GM18505 (cell line): ENCODE data around the gene INTS2.
A peak's percentile ranks its signal among the peaks of the same experiment; 100 is the strongest.
"Not testable (repeated sequence)": the region's sequence is repeated elsewhere in the genome, so short reads cannot be mapped to it uniquely, and the experiment has no call there.

Experiments used
- ATAC-seq: cut with Tn5 transposase; IDR thresholded peaks from one replicate; pipeline ENCODE4 v1.9.1; 2021; ENCODE audit not compliant: unreplicated experiment
- POLR2A ChIP-seq: IDR thresholded peaks from 4 replicates; pipeline ENCODE4 v1.6.1; 2011; ENCODE audit warnings: borderline replicate concordance; ENCODE audit not compliant: insufficient read depth, insufficient read length; ENCODE audit errors: extremely low read depth

INTS2 gene

GRCh38 chr17:61875285-61875684 is 52.5 kb downstream of the INTS2 start:
- no peak for ATAC-seq
- no peak for TF ChIP-seq POLR2A

- ATAC-seq: no peak
- TF ChIP-seq POLR2A: no peak
Observed at GRCh38 chr17:61874075-61874474, 53.7 kb downstream of the INTS2 start.

- ATAC-seq: no peak
- TF ChIP-seq POLR2A: no peak
Observed at GRCh38 chr17:61872099-61872498, 55.7 kb downstream of the INTS2 start.

GRCh38 chr17:61869138-61869537 is 58.6 kb downstream of the INTS2 start:
- no peak for ATAC-seq
- TF ChIP-seq POLR2A: no peak

- ATAC-seq: no peak
Observed at GRCh38 chr17:61868074-61868473, 59.7 kb downstream of the INTS2 start.

GRCh38 chr17:61867033-61867432 is 60.7 kb downstream of the INTS2 start:
- no peak for TF ChIP-seq POLR2A
- ATAC-seq: no peak

More at GRCh38 chr17:61868074-61868473, 59.7 kb downstream of the INTS2 start:
- no peak for TF ChIP-seq POLR2A

GRCh38 chr17:61863801-61864126 is 64.0 kb downstream of the INTS2 start:
- no peak for TF ChIP-seq POLR2A
- peak; percentile 4 for ATAC-seq

- peak; percentile 77 for ATAC-seq
- TF ChIP-seq POLR2A: peak; percentile 78
Observed at GRCh38 chr17:61862975-61863800, 64.6 kb downstream of the INTS2 start, which contains the start of gene BRIP1. Gene BRIP1 (minus strand): TSS chr17:61863528. CDS start chr17:61861539, 1,989 bp downstream.

GRCh38 chr17:61862105-61862574 is 65.6 kb downstream of the INTS2 start:
- no peak for TF ChIP-seq POLR2A

GRCh38 chr17:61860397-61860796 is 67.4 kb downstream of the INTS2 start:
- ATAC-seq: not testable (repeated sequence)

More at GRCh38 chr17:61862105-61862574, 65.6 kb downstream of the INTS2 start:
- ATAC-seq: no peak

GRCh38 chr17:61856035-61856434 is 71.7 kb downstream of the INTS2 start:
- no peak for ATAC-seq
- no peak for TF ChIP-seq POLR2A

GRCh38 chr17:61852857-61853256 is 74.9 kb downstream of the INTS2 start:
- TF ChIP-seq POLR2A: no peak
- ATAC-seq: no peak

GRCh38 chr17:61849674-61850073 is 78.1 kb downstream of the INTS2 start:
- TF ChIP-seq POLR2A: no peak
- no peak for ATAC-seq

GRCh38 chr17:61848896-61849295 is 78.9 kb downstream of the INTS2 start:
- no peak for ATAC-seq

More at GRCh38 chr17:61848896-61849295, 78.9 kb downstream of the INTS2 start:
- no peak for TF ChIP-seq POLR2A
